ENCODE measurements around the gene CLNK.
A peak's percentile ranks its signal among the peaks of the same experiment; 100 is the strongest.

CLNK gene

GRCh38 chr4:10521424-10521823 is 163.1 kb downstream of the CLNK start:
- DNase-seq (ENCODE audit: low read depth in 2 of 2) = no peak

- DNase-seq (ENCODE audit: low read depth in 2 of 2) = no peak
These were observed 174.8 kb downstream of the CLNK start for GRCh38 chr4:10509733-10510132.

- DNase-seq (ENCODE audit: low read depth in 2 of 2) = no peak
These were observed 178.5 kb downstream of the CLNK start for GRCh38 chr4:10506077-10506476.

GRCh38 chr4:10504570-10505179 is 179.9 kb downstream of the CLNK start:
- DNase-seq (ENCODE audit: low read depth in 2 of 2) = no peak

GRCh38 chr4:10502717-10503116 is 181.9 kb downstream of the CLNK start:
- no peak for DNase-seq (ENCODE audit: low read depth in 2 of 2)

- no peak for DNase-seq (ENCODE audit: low read depth in 2 of 2)
These were observed 183.8 kb downstream of the CLNK start for GRCh38 chr4:10500776-10501175.

- no peak for DNase-seq (ENCODE audit: low read depth in 2 of 2)
These were observed 188.4 kb downstream of the CLNK start for GRCh38 chr4:10496200-10496599.

- no peak for DNase-seq (ENCODE audit: low read depth in 2 of 2)
These were observed 188.9 kb downstream of the CLNK start for GRCh38 chr4:10495651-10496050.

- no peak for DNase-seq (ENCODE audit: low read depth in 2 of 2)
These were observed 192.1 kb downstream of the CLNK start for GRCh38 chr4:10492464-10492863.

- no peak for DNase-seq (ENCODE audit: low read depth in 2 of 2)
These were observed 193.2 kb downstream of the CLNK start for GRCh38 chr4:10491401-10491800.

GRCh38 chr4:10490996-10491395 is 193.6 kb downstream of the CLNK start:
- no peak for DNase-seq (ENCODE audit: low read depth in 2 of 2)

GRCh38 chr4:10482913-10483312 is 201.7 kb downstream of the CLNK start:
- no peak for DNase-seq (ENCODE audit: low read depth in 2 of 2)

- DNase-seq (ENCODE audit: low read depth in 2 of 2) = no peak
These were observed 204.0 kb downstream of the CLNK start for GRCh38 chr4:10480616-10481015.

GRCh38 chr4:10478621-10479020 is 205.9 kb downstream of the CLNK start:
- DNase-seq (ENCODE audit: low read depth in 2 of 2) = no peak

- DNase-seq (ENCODE audit: low read depth in 2 of 2) = no peak
These were observed 214.1 kb downstream of the CLNK start for GRCh38 chr4:10470505-10470904.

GRCh38 chr4:10466161-10466560 is 218.4 kb downstream of the CLNK start:
- no peak for DNase-seq (ENCODE audit: low read depth in 2 of 2)

GRCh38 chr4:10462876-10463275 is 221.7 kb downstream of the CLNK start:
- DNase-seq (ENCODE audit: low read depth in 2 of 2) = no peak

GRCh38 chr4:10461850-10462400 is 222.6 kb downstream of the CLNK start:
- DNase-seq (ENCODE audit: low read depth in 2 of 2) = no peak

GRCh38 chr4:10461091-10461849 is 223.3 kb downstream of the CLNK start:
- peak; percentile 39 to 66 for DNase-seq (ENCODE audit: low read depth in 2 of 2)

GRCh38 chr4:10460313-10461047 is 224.1 kb downstream of the CLNK start:
- DNase-seq (ENCODE audit: low read depth in 2 of 2) = peak; percentile 34 to 48

GRCh38 chr4:10459305-10459704 is 225.3 kb downstream of the CLNK start:
- no peak for DNase-seq (ENCODE audit: low read depth in 2 of 2)

- DNase-seq (ENCODE audit: low read depth in 2 of 2) = no peak
These were observed 226.4 kb downstream of the CLNK start for GRCh38 chr4:10458177-10458576.

Data from stimulated activated CD4-positive, alpha-beta T cell treated with anti-CD3 and anti-CD28 coated beads, Interleukin-15, amount 100 ng/mL, for 48 hours (primary cell).